HG02885 (cell line): ENCODE results near the gene VSTM5.
"Not testable (repeated sequence)": the region's sequence is repeated elsewhere in the genome, so short reads cannot be mapped to it uniquely, and the experiment has no call there.

ENCODE experiments used
- ATAC-seq: cut with Tn5 transposase; IDR thresholded peaks from one replicate; pipeline ENCODE4 v1.9.1; 2021; ENCODE audit warnings: mild to moderate bottlenecking; ENCODE audit not compliant: unreplicated experiment, poor library complexity

Gene VSTM5

DNA sequence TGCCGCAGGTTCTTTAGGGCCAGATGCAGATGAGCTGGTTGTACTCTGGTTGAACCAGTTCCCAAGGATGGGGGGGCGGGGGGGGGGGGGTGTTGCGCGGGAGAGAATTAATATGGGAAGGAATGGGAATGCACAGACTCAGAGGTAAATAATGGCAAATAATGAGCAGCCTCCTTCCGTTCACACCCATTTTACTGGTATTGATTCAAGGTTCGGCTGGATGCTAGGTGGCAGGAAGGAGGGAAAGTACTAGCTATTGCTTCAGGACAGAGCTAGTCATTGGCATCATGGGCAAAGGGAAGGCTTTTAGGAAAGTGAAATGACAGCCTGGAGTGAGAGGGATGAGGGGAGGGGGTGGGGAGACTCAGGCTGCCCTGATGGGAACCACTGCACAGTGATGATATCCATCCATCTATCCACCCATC, at the start of gene VSTM5:
VSTM5 (minus strand) TSS at position 25 of the 425 bp plus-strand sequence. CDS start 116 bp downstream, outside the sequence.
- no peak for ATAC-seq

GRCh38 chr11:93895106-93895862, 44.9 kb upstream of the VSTM5 start:
- ATAC-seq, result peak; percentile 62

GRCh38 chr11:93890391-93891051, 40.1 kb upstream of the VSTM5 start:
- no peak for ATAC-seq

GRCh38 chr11:93887111-93887510, 36.7 kb upstream of the VSTM5 start:
- no peak for ATAC-seq

GRCh38 chr11:93879114-93879513, 28.7 kb upstream of the VSTM5 start:
- not testable (repeated sequence) for ATAC-seq

GRCh38 chr11:93875637-93876036, 25.2 kb upstream of the VSTM5 start:
- no peak for ATAC-seq

DNA sequence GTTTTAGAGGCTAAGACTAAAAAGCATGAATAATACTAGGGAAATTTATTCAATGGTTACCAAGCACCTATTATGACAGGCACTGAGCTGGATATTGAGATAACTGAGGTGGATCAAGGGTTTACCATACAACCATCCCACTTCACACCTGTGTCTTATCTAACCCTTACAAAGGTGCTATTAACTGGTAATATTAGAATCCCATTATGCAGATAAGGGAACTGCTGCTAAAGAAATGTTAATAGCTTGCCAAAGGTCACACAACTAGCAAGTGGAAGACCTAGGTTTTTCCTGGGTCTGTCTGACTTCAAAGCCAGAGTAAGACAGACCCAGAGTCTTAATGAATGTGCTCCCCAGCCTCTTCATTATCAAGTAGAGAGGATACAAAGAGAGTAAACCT, 21.1 kb upstream of the VSTM5 start:
- no peak for ATAC-seq

- ATAC-seq, result no peak
Observed at GRCh38 chr11:93870616-93871015, 20.2 kb upstream of the VSTM5 start.

GRCh38 chr11:93869830-93870229, 19.4 kb upstream of the VSTM5 start:
- no peak for ATAC-seq

DNA sequence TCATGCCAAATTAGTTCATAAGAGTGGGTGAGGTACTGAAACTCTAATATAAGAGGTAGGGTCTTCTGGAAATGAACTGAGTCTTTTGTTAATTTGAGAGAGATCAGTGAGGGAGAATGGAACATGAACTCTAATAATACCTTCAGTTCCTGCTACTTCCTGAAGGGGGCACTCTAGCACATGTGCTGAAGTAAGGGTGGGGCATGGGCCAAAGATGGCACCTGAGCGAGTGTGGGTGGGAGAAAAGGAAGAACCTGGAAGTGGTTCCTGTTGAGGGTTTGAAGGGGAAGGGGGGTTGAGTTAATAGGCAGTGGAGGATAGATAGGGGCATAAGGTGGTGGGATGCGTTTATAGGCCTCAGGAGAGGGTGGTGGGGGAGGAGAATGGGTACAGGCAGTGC, 18.0 kb upstream of the VSTM5 start:
- ATAC-seq, result not testable (repeated sequence)

DNA sequence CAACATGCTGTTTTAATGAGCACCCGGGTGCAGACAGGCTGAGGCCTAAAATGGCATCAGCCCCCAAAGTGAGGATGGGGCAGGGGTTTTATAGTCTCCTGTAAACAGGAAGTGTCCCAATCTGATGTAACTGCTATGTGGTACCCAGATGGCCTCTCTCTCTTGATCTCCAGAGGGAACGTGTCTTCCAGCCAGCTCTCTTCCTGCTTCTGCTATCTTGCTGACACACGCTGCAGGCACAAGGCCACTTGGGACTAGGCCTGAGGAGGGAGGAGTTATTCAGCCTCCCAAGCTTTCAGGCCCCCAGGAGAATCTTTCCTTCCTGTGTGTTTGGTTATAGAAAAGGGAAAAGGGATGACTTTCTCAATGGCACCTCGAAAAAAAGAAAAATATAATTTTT, 11.4 kb upstream of the VSTM5 start:
- no peak for ATAC-seq

DNA sequence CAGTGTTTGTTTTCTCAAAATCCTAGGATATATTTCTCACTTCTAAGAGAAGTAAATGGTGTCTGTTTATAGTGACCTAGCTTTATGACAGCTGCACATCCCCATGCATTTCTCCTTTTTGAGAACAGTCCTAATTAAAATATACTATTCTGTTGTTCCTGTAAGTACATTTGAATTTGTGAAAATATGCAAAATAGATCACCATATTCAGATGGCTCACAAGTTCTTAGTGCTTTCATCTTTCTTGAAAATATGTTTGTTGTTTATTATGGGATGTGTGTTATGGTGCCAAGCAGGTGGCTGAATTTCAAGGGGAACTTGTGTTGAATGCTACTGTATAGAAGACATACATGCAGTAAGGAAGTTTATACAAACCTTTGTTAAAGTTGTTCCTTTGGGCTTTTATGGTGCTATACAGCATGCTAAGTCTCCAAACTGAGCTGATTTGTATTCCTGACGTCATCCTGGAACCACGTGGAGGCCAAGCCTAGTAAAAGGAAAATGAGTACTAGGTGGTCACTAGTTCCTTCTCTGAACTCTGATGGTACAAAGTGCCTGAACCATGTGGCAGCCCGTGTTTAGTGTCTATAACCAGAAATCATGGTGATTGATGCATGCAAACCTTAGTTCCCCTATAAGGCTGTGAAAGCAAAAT, 7.8 kb upstream of the VSTM5 start:
- ATAC-seq, result no peak

- no peak for ATAC-seq
Observed at GRCh38 chr11:93857413-93858120, 7.1 kb upstream of the VSTM5 start.

GRCh38 chr11:93852242-93852641, 1.8 kb upstream of the VSTM5 start:
- ATAC-seq, result no peak

DNA sequence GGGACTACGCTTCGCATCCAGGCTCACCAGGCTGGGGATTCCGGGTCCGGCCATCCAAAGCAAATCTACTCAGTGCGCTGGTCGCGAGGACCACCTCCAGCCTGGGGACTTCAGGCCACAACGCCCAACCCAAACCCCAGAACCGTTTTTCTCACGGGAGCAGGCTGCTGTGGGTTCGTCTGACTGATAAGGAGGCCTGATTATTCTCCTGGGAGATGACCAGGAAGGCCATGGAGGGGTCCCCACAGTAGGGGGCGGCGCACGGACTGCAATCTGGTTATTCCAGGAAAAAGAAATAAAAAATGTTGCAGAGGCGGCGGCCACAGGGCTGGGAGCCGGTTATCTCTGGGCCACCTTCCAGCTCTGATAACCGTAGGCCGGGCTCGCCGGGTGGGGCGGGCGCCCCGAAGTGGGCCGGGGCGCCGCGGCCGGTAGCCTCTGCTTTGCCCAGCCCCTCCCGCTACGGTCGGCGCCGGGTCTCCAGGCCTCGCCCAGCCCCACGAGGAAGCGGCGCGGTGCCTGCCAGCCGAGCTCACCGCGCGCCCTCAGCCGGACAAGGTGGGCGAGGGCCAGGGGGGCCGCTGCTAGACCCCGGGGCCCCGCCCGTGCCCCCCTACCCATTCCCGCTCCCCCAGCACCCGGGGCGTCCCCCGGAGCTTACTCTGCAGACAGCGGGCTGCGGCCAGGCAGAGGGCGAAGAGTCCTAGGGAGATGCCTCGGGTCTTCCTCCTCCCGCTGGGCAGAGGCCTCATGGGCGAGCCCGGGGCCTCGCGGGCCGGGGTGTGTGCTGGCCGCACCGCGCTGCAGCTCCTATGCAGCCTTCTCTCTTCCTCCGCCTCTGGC, 446 bp downstream of the VSTM5 start:
- no peak for ATAC-seq

GRCh38 chr11:93849201-93849600, 1.2 kb downstream of the VSTM5 start:
- no peak for ATAC-seq

- no peak for ATAC-seq
Observed at GRCh38 chr11:93846411-93846810, 4.0 kb downstream of the VSTM5 start.

DNA sequence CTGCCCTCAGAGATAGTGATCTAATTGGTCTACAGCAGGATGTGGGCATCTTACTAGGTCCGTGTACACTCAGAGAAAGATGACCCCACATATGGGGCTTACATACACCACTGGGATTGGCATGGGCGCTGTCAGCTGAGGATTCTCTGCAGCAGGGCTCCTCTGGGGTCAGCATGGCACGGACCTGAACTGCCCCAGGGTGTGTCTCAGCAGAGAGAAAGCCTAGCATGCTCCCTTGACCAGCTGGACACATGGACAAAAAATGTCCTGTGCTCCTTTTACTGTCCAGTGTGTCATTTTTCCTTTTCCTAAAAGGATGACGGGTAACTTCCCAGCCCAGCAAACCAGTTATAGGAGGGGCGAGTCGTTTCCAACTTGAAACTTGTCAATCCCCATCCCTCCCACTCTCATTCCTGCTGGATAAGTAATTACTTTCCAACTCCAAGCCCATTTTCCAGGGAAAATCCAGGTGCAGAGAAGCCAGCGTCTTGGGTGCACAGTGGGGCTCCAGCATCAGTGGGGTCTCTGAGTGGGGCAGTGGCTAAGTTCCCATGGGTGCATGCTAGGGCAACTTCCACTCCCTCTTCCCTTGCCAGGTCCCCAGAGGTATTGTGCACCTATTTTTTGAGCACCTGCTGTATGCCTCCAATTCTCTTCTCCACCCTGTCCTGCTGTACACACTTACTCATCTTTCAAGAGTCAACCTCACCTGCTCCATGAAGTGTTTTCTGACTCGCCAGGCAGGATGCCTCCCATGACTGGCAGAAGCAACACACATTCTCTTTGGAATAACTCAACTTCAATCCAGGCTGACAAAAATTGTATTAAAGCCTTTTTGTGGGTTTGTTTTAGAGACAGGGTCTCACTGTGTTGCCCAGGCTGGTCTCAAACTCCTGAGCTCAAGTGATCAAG, 5.0 kb downstream of the VSTM5 start:
- ATAC-seq, result no peak

GRCh38 chr11:93844568-93844967, 5.8 kb downstream of the VSTM5 start:
- ATAC-seq, result no peak
